Activated naive CD8-positive, alpha-beta T cell treated with anti-CD3 and anti-CD28 coated beads, Interleukin-2, amount 50 U/mL, for 16 hours (primary cell): Measurements from ENCODE around the gene WWOX.

Experiments
- DNase-seq: peaks from one replicate; pipeline ENCODE4 v3.0.0-alpha.2; 2020; ENCODE audit warnings: low read depth, low spot score

The WWOX gene

DNA sequence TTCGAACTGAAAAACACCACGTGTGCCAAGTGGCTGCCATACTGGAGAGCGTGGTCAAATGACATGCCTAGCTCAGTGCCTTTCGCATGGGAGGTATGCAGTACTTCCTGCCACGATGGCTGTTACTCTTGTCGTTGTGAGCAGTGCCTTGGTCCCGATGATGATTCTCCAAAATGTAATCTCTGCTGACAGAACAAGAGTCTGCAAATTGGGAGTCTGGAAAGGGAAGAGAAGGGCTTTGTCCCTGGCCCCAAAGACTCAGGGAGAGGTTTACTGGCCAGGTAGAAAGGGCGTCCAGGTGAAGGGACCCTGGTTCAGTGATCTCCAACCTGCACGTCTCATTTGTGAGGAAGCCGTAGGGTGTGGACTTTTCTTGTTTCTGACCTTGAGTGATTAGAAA is 336.6 kb downstream of the WWOX start:
- DNase-seq, result no peak

DNA sequence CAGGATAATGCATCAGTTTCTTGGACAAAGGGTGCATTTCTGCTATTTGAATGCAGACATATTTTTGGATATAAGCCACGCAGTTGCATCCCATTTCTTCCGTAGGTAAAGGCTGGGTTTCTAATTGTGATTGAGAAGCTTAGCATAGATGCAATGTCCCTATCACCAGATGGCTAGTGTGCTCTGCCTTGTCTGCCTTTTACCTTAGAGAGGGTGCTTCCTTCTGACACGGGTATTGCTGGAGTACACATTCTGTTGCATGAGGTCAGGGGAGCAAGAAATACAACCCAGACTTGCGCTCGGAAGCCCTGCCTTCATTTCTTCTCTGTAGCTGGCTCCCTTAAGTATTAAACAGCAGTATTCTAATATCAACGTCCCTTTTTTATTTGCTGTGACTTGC is 337.4 kb downstream of the WWOX start:
- DNase-seq, result no peak

- DNase-seq, result no peak
Measured at GRCh38 chr16:78437352-78437968, 338.0 kb downstream of the WWOX start.

DNA sequence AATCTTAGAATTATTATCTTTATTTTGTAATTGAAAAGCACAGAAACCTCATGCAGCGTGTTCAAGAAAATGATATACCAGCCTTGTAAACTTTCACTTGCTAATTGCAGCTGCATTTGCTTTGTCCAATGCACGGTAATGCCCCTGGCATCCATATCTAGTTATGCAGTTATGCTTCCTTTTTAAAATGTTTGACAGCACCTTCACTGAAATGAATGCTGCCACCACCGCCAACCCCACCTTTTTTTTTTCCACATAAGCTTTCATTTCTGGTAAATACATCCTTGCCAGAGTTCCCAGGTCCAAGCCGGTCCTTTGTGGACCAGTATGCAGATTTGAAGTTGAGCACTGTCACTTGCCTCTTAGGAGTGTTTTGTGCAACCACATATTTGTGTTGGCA is 338.8 kb downstream of the WWOX start:
- no peak for DNase-seq

- DNase-seq, result no peak
Measured at GRCh38 chr16:78438632-78439031, 339.2 kb downstream of the WWOX start.

GRCh38 chr16:78439646-78440045 is 340.2 kb downstream of the WWOX start:
- no peak for DNase-seq

GRCh38 chr16:78441298-78441697 is 341.8 kb downstream of the WWOX start:
- DNase-seq, result no peak

GRCh38 chr16:78443542-78444364 is 344.3 kb downstream of the WWOX start:
- no peak for DNase-seq

DNA sequence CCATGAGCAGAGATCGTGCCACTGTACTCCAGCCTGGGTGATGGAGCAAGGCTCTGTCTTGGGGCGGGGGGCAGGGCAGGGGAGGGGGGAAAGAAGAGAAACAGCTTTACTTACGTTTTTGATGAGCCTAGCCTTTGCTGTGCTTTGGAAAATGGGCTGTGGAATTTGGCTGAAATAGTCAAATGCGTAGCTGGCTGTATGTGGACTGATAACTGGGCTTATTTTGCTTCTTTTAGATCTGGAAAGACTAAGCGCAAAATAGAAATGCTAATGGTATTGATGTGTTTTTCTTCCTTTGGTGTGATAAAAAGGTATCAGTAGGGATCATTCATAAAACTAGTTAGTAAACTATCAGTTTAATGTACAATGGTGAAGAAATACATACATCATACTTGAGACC is 346.4 kb downstream of the WWOX start:
- no peak for DNase-seq

GRCh38 chr16:78446486-78446885 is 347.0 kb downstream of the WWOX start:
- no peak for DNase-seq

DNA sequence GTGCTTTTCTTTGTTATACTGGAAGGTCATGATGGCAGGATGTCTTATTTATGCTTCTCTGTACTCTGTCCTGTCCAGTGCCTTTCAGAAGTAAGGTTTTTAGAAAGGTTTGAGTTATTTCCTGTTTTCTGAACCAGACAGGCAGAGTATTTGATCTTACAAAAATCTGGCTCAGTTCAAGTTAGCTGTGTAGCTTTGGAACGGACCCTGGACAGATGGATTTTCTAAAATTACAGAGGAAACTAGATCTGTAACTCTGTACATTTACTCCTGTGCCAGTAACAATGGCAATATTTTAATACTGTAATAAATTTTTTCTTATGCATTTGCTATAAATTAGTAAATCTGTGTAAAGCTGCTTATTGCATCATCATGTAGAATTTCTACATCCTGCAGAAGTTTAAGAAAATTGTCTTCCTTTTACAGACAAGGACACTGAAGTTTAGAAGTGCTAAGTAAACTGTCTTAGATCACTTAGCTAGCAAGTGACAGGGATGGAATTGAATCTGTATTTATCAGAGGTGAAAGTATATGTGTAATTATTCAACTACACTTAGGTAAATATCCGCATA is 347.6 kb downstream of the WWOX start:
- no peak for DNase-seq

DNA sequence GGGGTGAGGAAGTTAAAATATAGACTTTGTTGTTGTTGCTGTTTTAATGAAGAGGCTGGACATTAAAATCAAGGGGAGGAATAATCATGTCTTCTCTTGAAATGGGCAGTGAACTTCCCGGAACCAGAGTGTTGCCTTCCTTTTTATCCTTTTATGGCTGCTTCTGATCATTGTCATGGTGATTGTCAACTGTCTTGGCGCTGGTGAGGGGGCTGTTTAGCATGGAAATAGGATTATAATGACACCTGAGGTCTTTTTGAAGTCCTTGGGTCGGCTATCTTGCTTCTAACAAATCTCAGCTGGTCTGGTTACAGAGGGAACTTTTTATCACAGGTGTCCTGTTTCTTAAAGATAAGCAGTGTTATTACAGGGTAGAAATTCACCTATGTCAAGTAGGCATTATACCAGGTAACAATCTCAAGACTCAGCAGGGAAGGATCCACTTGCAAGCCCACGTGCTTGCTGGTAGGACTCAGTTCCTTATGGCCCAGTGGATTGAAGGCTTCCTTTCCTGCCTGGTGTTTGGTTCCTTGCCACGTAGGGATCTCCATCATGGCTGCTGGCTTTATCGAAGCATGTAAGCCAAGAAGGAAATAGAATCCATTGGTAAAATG is 349.3 kb downstream of the WWOX start:
- no peak for DNase-seq

DNA sequence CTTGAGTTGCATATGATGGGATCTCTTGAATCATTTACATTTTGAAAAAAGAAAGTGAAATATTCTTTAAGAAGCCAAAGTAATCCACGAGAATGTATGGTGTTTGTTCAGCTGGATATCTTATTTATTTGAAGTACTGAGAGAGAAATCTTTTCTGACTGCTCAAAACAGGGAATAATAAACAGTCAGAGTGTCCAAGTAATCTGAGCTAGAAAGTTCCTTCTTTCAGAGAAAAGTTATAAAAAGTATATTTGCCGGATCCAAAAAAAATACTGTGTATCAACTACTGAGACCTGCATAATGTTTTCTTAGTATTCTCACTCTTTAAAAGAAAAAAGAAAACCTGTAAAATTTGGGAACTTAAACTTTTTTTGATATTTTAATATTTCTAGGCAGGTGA is 350.8 kb downstream of the WWOX start:
- no peak for DNase-seq

GRCh38 chr16:78452025-78452555 is 352.6 kb downstream of the WWOX start:
- DNase-seq, result no peak

GRCh38 chr16:78455861-78456260 is 356.4 kb downstream of the WWOX start:
- DNase-seq, result no peak

- no peak for DNase-seq
Measured at GRCh38 chr16:78458588-78458987, 359.1 kb downstream of the WWOX start.

GRCh38 chr16:78460428-78460827 is 361.0 kb downstream of the WWOX start:
- DNase-seq, result no peak

GRCh38 chr16:78461087-78461486 is 361.6 kb downstream of the WWOX start:
- no peak for DNase-seq

DNA sequence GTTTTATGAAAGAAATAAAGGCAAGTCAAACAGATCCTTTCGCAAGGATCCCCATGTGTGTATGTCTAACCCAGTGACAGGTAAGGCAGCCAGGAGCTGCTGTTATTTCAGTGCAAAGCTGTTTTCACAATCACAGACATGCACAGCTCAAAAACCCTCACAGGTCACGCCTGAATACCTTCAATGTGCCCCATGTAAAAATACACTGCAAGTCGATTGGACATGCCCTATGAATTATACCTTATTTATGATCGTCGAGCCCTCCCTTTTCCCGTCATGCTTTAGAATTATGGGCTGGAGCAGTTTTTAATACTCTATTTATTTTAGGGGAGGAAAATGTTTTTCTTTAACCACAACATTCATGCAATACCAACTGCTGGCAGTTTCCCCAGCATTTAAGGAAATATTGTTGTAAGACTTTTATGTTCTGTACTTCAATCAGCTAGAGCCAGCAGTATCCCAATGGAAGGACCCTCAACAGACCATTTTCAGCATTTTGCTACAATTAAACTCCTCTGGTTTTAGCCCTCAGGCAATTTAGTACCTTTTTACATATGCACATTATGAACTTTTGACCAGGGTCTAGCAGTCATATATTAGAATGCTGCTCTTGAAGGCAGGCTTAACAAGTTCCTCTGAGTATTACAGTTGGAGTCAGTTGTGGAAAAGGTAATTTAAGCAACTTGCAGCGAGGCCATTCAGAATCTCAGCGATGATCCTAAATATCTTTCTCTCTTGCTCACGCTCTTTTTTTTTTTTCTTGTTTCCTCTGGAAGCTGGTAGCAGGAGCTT is 362.2 kb downstream of the WWOX start:
- no peak for DNase-seq

- no peak for DNase-seq
Measured at GRCh38 chr16:78462288-78463208, 363.1 kb downstream of the WWOX start.
